Astrocyte of the hippocampus (primary cell): ENCODE results near the gene SLC6A12.

ENCODE experiments used
- DNase-seq: peaks from one replicate; pipeline ENCODE4 v3.0.0; 2011; ENCODE audit warnings: low read depth, low spot score

SLC6A12 gene

GRCh38 chr12:164207-164606 is 49.8 kb downstream of the SLC6A12 start:
- no peak for DNase-seq

DNA sequence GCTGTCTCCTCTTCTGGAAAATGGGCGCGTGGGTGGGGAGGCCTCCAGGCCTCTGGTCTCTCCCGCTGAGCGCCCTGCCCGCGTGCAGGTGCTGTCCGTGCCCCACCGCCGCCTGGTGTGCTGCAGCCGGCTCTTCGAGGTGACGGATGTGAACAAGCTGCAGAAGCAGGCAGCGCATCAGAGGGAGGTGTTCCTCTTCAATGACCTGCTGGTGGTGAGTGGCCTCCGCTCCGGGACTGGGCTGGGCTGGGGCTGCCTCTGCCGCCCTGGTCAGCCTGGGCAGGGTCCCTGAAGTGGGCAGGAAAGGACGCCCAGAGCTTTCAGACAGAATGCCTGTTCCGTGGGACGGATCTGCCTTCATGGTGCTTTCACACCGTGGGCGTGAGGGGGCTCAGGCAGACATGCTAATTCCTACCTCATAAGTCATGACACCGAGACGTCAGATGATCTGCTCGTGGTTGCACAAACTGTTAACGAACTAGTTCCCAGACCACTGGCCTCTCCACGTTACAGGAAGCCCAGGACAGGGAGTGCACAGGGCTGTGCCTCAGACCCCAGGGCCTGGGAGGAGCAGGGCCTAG is 50.5 kb downstream of the SLC6A12 start:
- no peak for DNase-seq

DNA sequence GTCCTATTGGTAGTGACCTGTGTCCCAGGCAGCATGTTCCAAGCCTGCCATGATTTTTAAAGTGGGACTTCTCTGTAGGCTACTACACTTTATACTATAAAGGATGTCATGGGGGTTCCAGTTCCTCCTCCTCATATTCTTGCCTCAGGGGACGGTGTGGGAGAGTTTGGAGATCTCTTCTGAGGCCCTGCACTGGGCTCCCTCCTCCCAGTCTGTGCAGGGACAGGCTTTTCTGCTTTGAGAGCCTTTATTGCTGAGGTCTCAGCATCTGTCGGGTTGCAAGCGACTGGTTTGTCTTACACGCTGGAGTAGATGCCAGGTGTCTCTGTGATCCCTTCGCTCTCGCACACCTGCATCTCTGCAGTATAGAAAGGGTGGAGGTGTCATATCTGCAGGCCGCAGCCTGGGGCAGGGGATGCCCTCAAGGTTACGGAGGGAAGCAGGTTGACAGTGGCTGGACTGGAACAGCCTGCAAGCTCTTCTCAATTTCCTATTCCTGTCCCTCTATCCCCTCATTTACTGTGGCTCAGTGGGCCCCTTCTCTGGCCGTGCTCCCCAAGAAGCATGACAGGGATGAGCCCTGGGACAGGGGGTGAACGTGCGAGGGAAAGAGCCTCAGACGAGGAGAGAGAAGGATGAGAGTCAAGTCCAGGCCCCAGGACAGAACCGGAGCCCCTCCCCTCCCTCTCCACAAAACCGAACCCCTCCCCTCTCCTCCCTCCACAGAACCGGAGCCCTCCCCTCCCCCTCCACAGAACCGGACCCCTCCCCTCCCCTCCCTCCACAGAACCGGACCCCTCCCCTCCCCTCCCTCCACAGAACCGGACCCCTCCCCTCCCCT is 51.3 kb downstream of the SLC6A12 start:
- no peak for DNase-seq

DNA sequence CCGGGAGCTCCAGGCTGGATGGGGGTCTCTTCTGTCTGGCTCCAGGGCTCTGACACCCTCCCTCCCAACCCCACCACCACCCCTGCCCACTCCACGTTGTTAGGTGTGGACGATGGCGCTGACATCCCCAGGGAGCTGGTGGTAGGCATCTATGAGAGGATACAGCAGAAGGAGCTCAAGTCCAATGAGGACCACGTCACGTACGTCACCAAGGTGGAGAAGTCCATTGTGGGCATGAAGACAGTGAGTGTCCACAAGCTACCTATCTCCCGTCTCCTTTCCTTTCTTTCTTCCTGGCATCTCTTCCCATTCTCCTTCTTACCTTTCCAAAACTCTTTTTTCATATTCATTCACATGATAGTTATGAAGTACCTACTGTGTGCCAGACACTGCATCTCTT is 52.1 kb downstream of the SLC6A12 start:
- no peak for DNase-seq

DNA sequence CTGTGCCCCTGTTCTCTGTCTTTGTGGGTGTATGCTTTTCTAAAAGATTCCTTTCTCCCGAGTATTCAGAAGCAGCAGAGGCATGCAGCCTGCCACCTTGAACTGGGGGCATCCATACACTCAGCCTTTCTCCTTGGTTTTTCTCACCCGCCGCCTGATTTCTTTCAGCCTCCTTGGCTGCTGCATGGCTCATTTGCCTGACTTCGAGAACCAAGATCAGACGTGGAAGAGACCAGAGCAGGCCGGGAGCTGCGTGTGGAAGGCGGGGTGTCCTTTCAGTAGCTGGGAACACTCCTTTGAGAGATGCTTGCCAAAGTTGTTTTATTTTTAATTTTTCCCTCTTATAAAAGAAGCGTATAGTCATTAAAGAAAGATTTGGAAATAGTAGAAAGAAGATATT is 53.1 kb downstream of the SLC6A12 start:
- no peak for DNase-seq

- DNase-seq: no peak
These were observed 54.7 kb downstream of the SLC6A12 start for GRCh38 chr12:159156-159782.

DNA sequence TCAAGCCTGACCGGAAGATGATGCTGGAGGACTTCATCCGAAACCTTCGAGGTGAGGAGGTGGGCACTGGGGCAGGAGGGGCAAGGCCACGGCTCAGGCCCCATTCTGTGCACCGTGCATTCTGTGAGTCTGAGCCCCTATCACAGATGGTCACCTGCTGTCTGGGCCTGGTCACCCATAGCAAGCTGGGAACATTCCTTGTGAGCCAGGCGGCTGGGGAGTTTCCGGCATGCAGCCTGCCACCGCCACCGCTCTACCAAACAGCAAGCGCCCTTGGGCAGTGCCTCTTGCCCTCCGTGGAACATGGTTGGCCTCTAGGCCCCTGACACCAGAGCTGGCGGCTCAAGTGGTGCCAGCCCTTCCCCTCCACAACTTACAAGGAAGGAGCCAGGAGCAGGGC is 56.3 kb downstream of the SLC6A12 start:
- DNase-seq: no peak

DNA sequence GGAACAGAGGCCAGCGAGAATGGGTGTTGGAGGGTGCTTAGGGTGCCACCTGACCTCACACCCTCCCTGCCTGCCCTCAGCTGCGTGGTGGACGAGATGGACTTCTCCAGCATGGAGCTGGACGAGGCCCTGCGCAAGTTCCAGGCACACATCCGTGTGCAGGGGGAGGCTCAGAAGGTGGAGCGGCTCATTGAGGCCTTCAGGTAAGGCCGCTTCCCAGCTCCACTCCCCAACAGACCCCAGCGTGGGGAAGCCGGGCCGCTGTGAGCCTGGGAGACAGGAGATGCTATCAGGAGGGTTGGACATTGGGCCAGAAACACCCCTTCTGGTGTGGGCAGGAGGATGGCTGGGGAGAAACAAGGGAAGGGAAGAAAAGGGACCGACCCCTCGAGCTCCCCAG is 57.0 kb downstream of the SLC6A12 start:
- DNase-seq: no peak

DNA sequence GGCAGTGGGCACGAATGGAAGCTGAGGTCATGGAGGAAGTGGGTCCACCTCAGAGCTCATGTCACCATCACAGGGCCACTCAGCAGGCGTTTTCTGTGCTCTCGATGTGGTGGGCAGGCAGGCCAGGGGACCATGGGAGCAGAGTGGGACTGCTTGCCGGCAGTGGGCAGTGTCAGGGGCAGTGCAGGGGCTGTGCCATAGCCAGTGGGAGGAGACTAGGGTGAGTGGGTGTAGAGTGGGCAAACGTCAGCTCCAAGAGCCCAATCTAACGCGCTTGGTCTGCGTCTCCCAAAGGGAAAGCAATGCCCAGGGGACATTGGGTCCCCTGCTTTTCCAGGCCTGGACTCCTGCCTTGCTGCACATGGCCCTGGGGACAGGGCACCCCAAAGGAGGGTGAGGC is 58.3 kb downstream of the SLC6A12 start:
- no peak for DNase-seq

DNA sequence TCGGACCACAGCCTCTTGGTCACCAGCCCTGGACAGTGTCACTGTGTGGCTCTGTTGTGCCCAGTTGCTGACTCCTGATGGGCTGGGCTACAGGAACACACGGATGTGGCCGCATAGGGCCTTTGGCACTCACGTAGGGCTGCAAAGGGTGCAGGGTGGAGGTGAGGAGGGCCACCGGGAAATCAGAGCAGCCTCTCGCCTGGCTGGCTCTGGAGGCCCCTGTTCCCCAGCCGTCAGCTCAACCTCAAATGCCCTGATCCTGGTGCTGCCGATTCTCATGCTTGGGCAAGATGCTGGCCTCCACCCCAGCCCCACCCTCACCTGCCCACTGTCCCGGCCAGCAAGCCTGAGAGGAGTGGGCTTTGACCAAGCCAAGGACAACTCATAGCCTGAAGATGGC is 59.0 kb downstream of the SLC6A12 start:
- DNase-seq: no peak

- DNase-seq: no peak
These were observed 59.9 kb downstream of the SLC6A12 start for GRCh38 chr12:154058-154457.

- DNase-seq: peak; percentile 60
These were observed 60.7 kb downstream of the SLC6A12 start for GRCh38 chr12:153080-153746.

DNA sequence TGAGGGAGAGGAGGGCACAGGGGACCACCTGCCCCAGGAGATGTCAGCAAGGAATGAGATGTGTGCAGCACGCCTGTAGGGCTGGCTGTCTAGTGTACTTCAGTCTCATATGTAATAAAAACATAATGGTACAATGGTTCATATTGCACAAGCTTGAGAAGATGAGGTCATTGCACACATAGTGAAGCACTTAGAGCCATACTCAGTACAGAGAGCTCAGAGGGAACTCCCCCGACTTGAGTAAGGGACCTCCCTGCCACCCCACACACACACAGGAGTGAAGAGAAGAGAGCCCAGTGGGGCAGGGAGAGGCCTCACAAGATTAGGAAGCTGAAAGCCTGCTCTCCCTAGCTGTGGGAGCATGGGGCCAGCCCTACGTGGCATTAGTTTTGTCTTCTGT is 61.5 kb downstream of the SLC6A12 start:
- no peak for DNase-seq

- DNase-seq: no peak
These were observed 62.4 kb downstream of the SLC6A12 start for GRCh38 chr12:151579-151978.

DNA sequence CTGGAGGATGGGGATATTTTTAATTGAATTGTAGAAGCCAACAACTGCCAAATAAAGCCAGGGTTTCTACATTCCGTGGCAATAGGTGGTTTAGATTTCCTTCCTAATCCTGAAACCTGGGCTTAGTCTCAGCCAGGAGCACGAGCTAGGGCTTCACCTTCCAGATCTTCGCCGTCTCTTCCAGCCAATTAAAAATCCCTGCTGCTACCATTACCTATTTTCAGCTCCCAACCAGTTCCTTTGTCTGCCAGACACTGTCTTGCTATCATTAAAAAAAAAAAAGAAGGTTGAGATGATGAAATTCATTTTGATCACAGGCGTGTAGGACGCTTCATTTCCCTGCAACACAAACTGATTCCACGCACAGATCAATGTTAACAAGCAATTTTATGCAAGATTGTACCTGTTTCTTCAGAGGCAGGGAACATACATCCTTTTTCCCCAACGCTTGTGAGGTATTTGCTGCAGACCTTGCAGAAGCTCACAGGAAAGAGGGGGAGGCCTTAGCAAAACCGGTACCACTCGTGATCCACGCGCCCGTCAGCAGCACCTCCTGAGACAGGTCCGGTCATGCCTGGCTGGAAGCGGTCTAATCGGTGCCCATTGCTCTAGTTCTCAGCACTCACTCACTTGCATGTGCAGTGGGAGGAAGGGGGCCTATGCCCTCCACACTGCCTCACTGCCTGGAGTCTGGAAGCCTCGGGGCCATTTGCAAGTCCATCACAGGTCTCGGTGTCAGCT is 65.1 kb downstream of the SLC6A12 start:
- no peak for DNase-seq

DNA sequence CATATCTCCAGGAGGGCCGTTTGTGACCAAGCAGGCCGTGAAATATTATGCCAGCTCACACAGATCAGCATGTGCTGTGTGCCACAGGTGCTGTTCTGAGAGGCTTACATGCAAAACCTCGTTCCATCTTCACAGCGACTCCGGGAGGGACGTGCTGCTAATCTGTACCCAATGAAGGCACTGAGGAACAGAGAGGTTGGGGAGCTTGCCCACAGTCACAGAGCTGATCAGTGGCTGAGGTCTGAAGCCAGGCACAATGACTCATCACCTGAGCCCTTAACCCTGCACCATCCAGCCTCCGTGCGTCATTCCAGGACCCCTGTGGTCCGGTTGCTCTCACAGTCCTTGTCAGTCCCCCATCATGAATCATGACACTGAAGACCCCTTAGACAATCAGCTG is 66.7 kb downstream of the SLC6A12 start:
- no peak for DNase-seq

DNA sequence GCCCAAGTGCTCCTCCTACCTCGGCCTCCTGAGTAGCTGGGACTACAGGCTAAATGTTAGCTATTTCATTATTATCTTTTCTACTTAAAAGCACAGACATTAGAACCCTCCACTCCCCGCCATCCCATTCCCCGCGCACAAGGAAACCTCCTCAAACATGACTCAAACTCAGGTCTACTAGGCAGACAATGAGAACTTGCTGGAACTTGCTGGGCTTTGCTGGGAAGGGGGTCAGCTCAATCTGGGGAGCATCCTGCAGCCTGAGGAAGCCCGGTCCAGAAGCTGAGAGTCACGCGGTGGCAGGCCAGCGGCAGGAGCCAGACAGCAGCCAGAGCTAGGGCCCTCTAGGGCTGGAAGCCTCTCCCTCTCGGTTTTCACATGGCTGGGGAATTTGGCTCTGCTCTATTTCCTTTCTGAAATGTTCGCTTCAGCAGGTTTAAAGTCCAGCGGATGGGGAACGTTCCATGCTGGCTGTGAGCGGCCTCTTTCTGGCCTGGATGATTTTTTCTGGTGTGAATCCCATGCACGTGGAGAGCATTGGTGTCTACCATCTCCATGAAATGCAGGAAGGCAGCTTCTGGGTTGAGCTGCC is 68.5 kb downstream of the SLC6A12 start:
- DNase-seq: no peak

GRCh38 chr12:144650-145284 is 69.2 kb downstream of the SLC6A12 start:
- DNase-seq: no peak

DNA sequence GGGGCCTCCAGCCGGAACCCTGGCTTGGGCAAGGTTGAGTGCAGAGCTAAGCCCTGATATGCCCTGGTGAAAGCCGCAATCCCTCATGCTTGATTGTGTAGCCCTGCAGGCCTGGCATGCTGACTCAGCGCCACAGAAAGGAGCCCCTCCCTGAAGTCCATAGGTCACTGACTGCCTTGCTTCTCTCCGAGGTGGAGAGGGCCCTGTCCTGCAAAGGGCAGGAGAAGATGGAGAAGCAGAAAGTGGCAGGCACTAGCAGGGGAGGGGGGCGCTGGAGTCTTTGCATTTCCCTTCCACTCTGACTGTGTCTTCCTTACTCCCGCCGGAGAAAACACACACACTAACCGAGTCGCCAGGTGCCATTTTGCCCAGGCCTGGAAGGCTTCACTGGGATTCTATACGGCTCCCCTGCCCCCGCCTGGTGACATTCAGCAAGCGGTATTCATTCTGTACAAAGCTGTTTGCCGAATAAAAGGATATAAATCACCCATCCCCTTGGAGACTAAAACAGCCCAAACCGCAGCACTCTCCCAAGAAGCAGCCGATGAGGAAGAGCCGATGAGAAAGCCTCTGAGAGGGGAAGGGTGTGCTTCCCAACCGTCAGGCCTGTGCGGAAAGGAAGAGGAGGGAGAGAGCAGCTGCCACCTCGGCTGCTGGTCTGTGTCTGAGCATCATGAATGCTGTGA is 69.8 kb downstream of the SLC6A12 start:
- peak; percentile 31 for DNase-seq

- no peak for DNase-seq
These were observed 73.8 kb downstream of the SLC6A12 start for GRCh38 chr12:140162-140561.
